Measurements from ENCODE around the gene B9D2. TPM values are rescaled to one million over a fixed set of nuclear protein-coding genes. Genes with fewer than 3 reads are reported as not detected.

Gene B9D2, protein sequence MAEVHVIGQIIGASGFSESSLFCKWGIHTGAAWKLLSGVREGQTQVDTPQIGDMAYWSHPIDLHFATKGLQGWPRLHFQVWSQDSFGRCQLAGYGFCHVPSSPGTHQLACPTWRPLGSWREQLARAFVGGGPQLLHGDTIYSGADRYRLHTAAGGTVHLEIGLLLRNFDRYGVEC
- total RNA-seq (10 to 100 TPM; 15.3 to 27.9 (median 16.4) TPM), total RNA-seq (3.0 to 33.6 (median 10.6) reads per million in 29 experiments)
- 6.3 TPM for total RNA-seq (2013)

DNA sequence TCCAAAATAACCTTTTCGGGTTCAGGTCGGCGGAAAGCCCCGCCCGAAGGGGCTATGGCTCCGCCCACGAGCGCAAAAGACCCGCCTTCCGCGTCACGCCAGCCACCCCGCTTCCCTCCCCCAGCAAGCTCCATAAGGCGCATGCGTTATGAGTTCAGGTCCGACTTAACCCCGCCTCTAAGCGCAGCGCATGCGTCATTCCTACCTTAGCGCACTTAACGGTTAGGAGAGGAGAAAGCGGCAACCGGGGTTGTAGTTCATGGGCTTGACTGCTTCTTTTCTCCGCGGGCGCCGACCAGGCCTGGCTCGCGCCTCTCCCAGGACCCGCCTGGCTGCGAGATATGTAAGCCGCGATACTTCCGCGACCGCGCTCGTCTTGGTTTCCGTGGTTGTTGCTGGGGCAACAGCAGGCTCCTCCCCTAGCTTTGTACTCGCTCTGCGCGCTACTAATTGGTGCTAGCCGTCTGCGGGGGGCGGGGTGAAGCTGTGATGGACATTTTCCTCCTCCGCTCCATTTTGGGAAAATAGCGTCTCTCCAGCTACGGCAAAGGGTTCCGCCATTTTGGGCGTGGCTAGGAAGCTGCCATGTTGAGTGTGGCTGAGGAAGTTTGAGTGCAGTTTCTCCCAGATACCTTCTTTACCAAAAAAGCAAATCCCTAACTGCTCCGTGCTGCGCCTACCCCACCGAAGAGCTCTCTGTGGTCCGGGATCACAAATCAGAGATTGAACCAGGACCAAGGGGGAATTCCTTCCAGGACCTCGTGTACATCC, at the start of gene B9D2:
Gene B9D2, minus strand, starts transcription at position 397 of the 771 bp plus-strand sequence. CDS start 630 bp downstream, outside the sequence.
- Mint-ChIP-seq H3K36me3 (no peaks in the 10 kb centered on the region), H3K27me3 (no peaks in the 10 kb centered on the region), H3K4me1 (peaks cover 28 to 40% (median 36%) of the 10 kb centered on the region in 3 donors), H3K27ac (peak within 1 kb of the TSS; percentile 98 to 100), H3K9me3 (no peaks in the 10 kb centered on the region), H3K4me3 (peak within 1 kb of the TSS; percentile 83 to 94 (median 89))
- Histone ChIP-seq H3K9me3 (no peaks in the 10 kb centered on the region), H3K36me3 (ENCODE audit: control insufficient read depth in 2 of 2, extremely low read depth in 1 of 2, insufficient read depth in 1 of 2, low read length in 1 of 2) (peaks cover 0 to 2% of the 10 kb centered on the region in 2 donors), H3K27ac (ENCODE audit: low read length) (peak within 1 kb of the TSS; percentile 99), H3K4me3 (ENCODE audit: control insufficient read depth in 1 of 2, extremely low read depth in 1 of 2, low read length in 1 of 2) (peak within 1 kb of the TSS; percentile 85), H3K4me1 (ENCODE audit: control insufficient read depth in 1 of 2, extremely low read depth in 1 of 2, insufficient read depth in 2 of 2, low read length in 2 of 2) (peaks cover 13 to 31% of the 10 kb centered on the region in 2 experiments), H3K27me3 (replicated peaks in 1 of 2; ENCODE audit: control insufficient read depth in 2 of 2, extremely low read depth in 1 of 2, insufficient read depth in 2 of 2, low read length in 1 of 2) (no peaks in the 10 kb centered on the region)
- CTCF ChIA-PET: interaction anchor here (0.5 to 3.0 kb wide), 18 partner anchors 9 to 207 kb away, joined by 3 to 17 read pairs (median 4); partner anchors contain the start of genes B3GNT8 (in 1 of the 2) and DMAC2 (in 1 of the 2)
- DNase-seq (peak; percentile 96 to 99 (median 99)), ATAC-seq (replicated peaks in 1 of 4) (peak; percentile 94 to 97 (median 96))
- WGBS (ENCODE audit: insufficient coverage): 0% methylated on average over 38 of the region's 56 CpGs
- POLR2A ChIA-PET: interaction anchor here (0.5 to 2.7 kb wide), 17 partner anchors 8 to 898 kb away, joined by 3 to 49 read pairs (median 4); partner anchors contain the start of genes BLVRB (in 1 of the 2), HNRNPUL1 (in 1 of the 2) and TGFB1 (in 1 of the 2)

DNA sequence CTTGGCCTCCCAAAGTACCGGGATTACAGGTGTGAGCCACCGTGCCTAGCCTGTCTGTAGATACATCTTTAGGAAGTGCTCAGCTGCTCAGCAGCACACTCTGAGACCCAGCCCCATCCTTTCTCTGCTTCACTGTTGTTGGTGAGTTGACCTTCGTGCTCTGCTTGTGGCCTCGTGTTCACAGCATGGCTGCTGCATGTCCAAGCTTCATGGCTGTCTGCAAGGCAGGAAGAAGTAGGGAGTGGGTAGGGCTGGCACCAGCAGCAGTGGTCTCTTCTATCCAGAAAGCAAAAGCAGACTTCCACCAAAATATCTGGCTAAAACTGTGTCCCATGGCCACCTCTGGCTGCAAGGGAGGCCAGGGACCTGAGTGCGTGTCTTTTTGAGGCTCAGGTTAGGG, 49.0 kb upstream of the B9D2 start:
- peaks cover 36 to 60% of the 10 kb centered on the region in 2 donors for H3K36me3 ChIP-seq (ENCODE audit: control insufficient read depth in 2 of 2, extremely low read depth in 1 of 2, insufficient read depth in 1 of 2, low read length in 1 of 2)
- H3K36me3 Mint-ChIP-seq: peaks cover 33% of the 10 kb centered on the region
- POLR2A ChIA-PET: no interaction called here

DNA sequence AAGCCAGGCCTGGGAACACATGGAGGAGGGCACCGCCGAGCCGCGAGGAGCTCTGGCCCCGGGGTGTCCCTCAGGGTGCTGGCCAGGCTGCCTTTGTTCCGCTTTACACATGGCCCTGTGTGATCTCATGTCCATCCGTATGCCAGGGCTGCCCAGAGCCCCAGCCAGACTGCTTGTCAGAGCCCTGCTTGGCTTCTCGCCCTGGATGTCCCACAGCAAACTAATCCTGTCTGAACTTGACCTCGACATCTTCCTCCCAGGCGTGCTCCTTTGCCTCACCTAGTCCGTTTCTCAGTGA, 48.0 kb upstream of the B9D2 start:
- no peak overlapping the region for H3K27ac Mint-ChIP-seq
- no peak for DNase-seq
- H3K36me3 Mint-ChIP-seq: peaks cover 32% of the 10 kb centered on the region
- no peaks in the 10 kb centered on the region for H3K9me3 ChIP-seq
- H3K4me1 Mint-ChIP-seq: peaks cover 14 to 17% (median 14%) of the 10 kb centered on the region in 3 donors
- ChIA-PET POLR2A (no interaction called here), CTCF (no interaction called here)
- no peak overlapping the region for H3K4me3 Mint-ChIP-seq
- peaks cover 36 to 53% of the 10 kb centered on the region in 2 donors for H3K36me3 ChIP-seq (ENCODE audit: control insufficient read depth in 2 of 2, extremely low read depth in 1 of 2, insufficient read depth in 1 of 2, low read length in 1 of 2)
- no peak overlapping the region for H3K4me3 ChIP-seq (ENCODE audit: control insufficient read depth in 1 of 2, extremely low read depth in 1 of 2, low read length in 1 of 2)
- H3K9me3 Mint-ChIP-seq: no peaks in the 10 kb centered on the region
- H3K4me1 ChIP-seq (ENCODE audit: control insufficient read depth in 1 of 2, extremely low read depth in 1 of 2, insufficient read depth in 2 of 2, low read length in 2 of 2): peaks cover 0 to 5% of the 10 kb centered on the region in 2 experiments
- H3K27ac ChIP-seq (ENCODE audit: low read length): no peak overlapping the region
- WGBS (ENCODE audit: insufficient coverage): 92% methylated on average over 8 of the region's 11 CpGs
- ATAC-seq (replicated peaks in 1 of 4): no peak
- no peaks in the 10 kb centered on the region for H3K27me3 ChIP-seq (replicated peaks in 1 of 2; ENCODE audit: control insufficient read depth in 2 of 2, extremely low read depth in 1 of 2, insufficient read depth in 2 of 2, low read length in 1 of 2)
- H3K27me3 Mint-ChIP-seq: no peaks in the 10 kb centered on the region

More for the DNA sequence above, 49.0 kb upstream of the B9D2 start:
- no peak for ATAC-seq (replicated peaks in 1 of 4)
- no peak for DNase-seq
- Histone ChIP-seq H3K9me3 (no peaks in the 10 kb centered on the region), H3K27ac (ENCODE audit: low read length) (no peak overlapping the region), H3K27me3 (replicated peaks in 1 of 2; ENCODE audit: control insufficient read depth in 2 of 2, extremely low read depth in 1 of 2, insufficient read depth in 2 of 2, low read length in 1 of 2) (no peaks in the 10 kb centered on the region), H3K4me1 (ENCODE audit: control insufficient read depth in 1 of 2, extremely low read depth in 1 of 2, insufficient read depth in 2 of 2, low read length in 2 of 2) (peaks cover 0 to 5% of the 10 kb centered on the region in 2 experiments), H3K4me3 (ENCODE audit: control insufficient read depth in 1 of 2, extremely low read depth in 1 of 2, low read length in 1 of 2) (no peak overlapping the region)
- H3K27me3 Mint-ChIP-seq: no peaks in the 10 kb centered on the region
- no peak overlapping the region for H3K4me3 Mint-ChIP-seq
- WGBS (ENCODE audit: insufficient coverage): 100% methylated on average over 2 of the region's 5 CpGs
- peaks cover 10 to 14% (median 12%) of the 10 kb centered on the region in 3 donors for H3K4me1 Mint-ChIP-seq
- H3K9me3 Mint-ChIP-seq: no peaks in the 10 kb centered on the region
- H3K27ac Mint-ChIP-seq: no peak overlapping the region
- CTCF ChIA-PET: interaction anchor here in 1 of 2 donors (0.7 kb wide), 1 partner anchor 25 kb away, joined by 8 read pairs; no protein-coding TSS in a partner anchor

DNA sequence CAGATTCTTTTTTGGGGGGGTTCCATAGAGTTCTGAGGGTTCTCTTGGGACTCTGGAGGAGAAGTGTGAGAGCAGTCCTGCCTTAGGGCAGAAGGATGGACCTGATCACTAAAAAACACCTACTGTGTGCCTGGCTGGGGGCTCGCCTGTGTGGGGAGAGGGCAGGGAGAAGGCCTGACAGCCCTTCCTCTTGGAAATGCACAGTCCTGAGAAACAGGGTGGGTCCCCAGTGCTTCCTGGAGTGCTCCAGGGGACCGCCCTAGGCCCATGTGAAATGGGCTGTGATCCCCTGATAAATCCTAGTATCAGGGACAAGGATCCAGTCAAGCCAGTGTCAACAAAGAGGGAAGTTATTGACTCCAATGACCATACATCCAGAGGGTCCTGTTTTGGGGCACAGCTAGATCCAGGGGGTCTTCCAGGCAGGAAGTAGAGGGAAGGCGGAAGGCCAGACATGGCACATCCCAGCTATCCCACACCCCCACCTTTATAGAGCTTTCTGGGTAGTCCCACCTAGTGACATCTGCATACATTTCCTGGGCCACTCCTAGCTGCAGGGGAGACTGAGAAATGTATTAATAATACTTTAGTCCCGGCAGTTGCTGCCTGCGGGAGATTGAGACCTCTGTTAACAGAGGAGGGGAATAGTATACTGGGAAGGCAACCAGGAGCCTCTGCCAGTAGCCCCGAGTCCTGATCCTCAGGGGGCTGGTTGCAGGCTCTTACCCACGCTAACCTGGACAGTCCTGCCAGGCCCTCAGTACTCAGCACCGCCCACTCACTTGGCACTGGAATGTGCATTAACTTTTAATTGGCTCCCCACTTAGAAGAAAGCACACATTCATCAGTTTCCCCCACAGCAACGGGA, 47.4 kb upstream of the B9D2 start:
- Mint-ChIP-seq H3K4me1 (peaks cover 14 to 17% (median 14%) of the 10 kb centered on the region in 3 donors), H3K27ac (no peak overlapping the region), H3K4me3 (no peak overlapping the region), H3K36me3 (peaks cover 31% of the 10 kb centered on the region), H3K27me3 (no peaks in the 10 kb centered on the region), H3K9me3 (no peaks in the 10 kb centered on the region)
- H3K36me3 ChIP-seq (ENCODE audit: control insufficient read depth in 2 of 2, extremely low read depth in 1 of 2, insufficient read depth in 1 of 2, low read length in 1 of 2): peaks cover 34 to 48% of the 10 kb centered on the region in 2 donors
- H3K4me1 ChIP-seq (ENCODE audit: control insufficient read depth in 1 of 2, extremely low read depth in 1 of 2, insufficient read depth in 2 of 2, low read length in 2 of 2): peaks cover 0 to 5% of the 10 kb centered on the region in 2 experiments
- no peaks in the 10 kb centered on the region for H3K27me3 ChIP-seq (replicated peaks in 1 of 2; ENCODE audit: control insufficient read depth in 2 of 2, extremely low read depth in 1 of 2, insufficient read depth in 2 of 2, low read length in 1 of 2)
- H3K27ac ChIP-seq (ENCODE audit: low read length): no peak overlapping the region
- ChIA-PET CTCF (no interaction called here), POLR2A (no interaction called here)
- WGBS (ENCODE audit: insufficient coverage): 67% methylated on average over 5 of the region's 9 CpGs
- H3K4me3 ChIP-seq (ENCODE audit: control insufficient read depth in 1 of 2, extremely low read depth in 1 of 2, low read length in 1 of 2): no peak overlapping the region
- DNase-seq (no peak), ATAC-seq (replicated peaks in 1 of 4) (no peak)
- H3K9me3 ChIP-seq: no peaks in the 10 kb centered on the region

DNA sequence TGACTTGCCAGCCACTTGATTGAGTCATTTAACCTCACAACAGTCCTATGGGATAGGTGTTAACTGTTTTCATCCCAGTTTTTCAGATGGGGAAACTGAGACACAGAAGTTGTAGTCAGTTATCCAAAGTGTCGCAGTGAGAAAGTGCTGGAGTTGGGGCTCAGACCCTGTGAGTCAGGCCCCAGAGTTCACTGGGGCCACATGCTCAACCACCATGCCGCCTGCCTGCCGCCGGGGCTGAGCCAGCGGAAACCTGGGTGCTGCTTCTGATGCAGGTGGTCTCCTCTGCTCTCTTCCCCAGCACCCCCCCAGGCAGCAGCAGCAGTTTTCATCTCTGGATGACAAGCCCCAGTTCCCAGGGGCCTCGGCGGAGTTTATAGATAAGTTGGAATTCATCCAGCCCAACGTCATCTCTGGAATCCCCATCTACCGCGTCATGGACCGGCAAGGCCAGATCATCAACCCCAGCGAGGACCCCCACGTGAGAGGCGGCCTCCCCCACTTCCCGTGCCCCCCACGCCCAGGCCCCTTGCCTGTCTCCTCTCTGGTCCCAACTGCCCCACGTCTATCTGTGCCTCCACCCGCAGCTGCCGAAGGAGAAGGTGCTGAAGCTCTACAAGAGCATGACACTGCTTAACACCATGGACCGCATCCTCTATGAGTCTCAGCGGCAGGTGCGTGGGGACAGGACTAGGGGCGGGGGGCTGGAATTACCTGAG, 46.5 kb upstream of the B9D2 start:
- POLR2A ChIA-PET: no interaction called here
- 95% methylated on average over 18 of the region's 23 CpGs for WGBS (ENCODE audit: insufficient coverage)
- no peaks in the 10 kb centered on the region for H3K27me3 Mint-ChIP-seq
- H3K27me3 ChIP-seq (replicated peaks in 1 of 2; ENCODE audit: control insufficient read depth in 2 of 2, extremely low read depth in 1 of 2, insufficient read depth in 2 of 2, low read length in 1 of 2): no peaks in the 10 kb centered on the region
- peaks cover 14 to 18% (median 14%) of the 10 kb centered on the region in 3 donors for H3K4me1 Mint-ChIP-seq
- peaks cover 29 to 43% of the 10 kb centered on the region in 2 donors for H3K36me3 ChIP-seq (ENCODE audit: control insufficient read depth in 2 of 2, extremely low read depth in 1 of 2, insufficient read depth in 1 of 2, low read length in 1 of 2)
- H3K27ac ChIP-seq (ENCODE audit: low read length): no peak overlapping the region
- H3K27ac Mint-ChIP-seq: no peak overlapping the region
- H3K4me3 ChIP-seq (ENCODE audit: control insufficient read depth in 1 of 2, extremely low read depth in 1 of 2, low read length in 1 of 2): no peak overlapping the region
- no peak for DNase-seq
- no peak overlapping the region for H3K4me3 Mint-ChIP-seq
- no peaks in the 10 kb centered on the region for H3K9me3 Mint-ChIP-seq
- CTCF ChIA-PET: no interaction called here
- H3K9me3 ChIP-seq: no peaks in the 10 kb centered on the region
- ATAC-seq (replicated peaks in 1 of 4): no peak
- peaks cover 0 to 5% of the 10 kb centered on the region in 2 experiments for H3K4me1 ChIP-seq (ENCODE audit: control insufficient read depth in 1 of 2, extremely low read depth in 1 of 2, insufficient read depth in 2 of 2, low read length in 2 of 2)
- peaks cover 28% of the 10 kb centered on the region for H3K36me3 Mint-ChIP-seq

Measured in T-cell (primary cell).